H1 (cell line): ENCODE data around the gene PLEKHH3. TPM values are rescaled to one million over a fixed set of nuclear protein-coding genes. Genes with fewer than 3 reads are reported as not detected.

Experiments used
- EGR1 ChIP-seq: IDR thresholded peaks from 2 replicates; pipeline ENCODE4 v1.6.1; 2011; ENCODE audit warnings: low read depth, low read length, borderline replicate concordance
- EP300 ChIP-seq, 2 experiments: IDR thresholded peaks; 1 replicate in 1 of 2; 2 replicates in 1 of 2; pipeline ENCODE4 v1.6.1; 2011 to 2012; ENCODE audit warnings: low read depth in 2 of 2, low read length in 2 of 2, mild to moderate bottlenecking in 2 of 2, borderline replicate concordance in 1 of 2, inconsistent platforms in 1 of 2, moderate library complexity in 1 of 2
- TEAD4 ChIP-seq: IDR thresholded peaks from 2 replicates; pipeline ENCODE4 v1.6.1; 2012; ENCODE audit warnings: low read depth, low read length, inconsistent platforms, mixed read lengths
- YY1 ChIP-seq: IDR thresholded peaks from 2 replicates; pipeline ENCODE4 v1.6.1; 2011; ENCODE audit warnings: low read depth, mild to moderate bottlenecking, low read length
- polyA plus RNA-seq, 7 experiments: library from polyadenylated mRNA; depleted of rRNA in 3 of 7; stranded (reverse) in 5 of 7; unstranded in 2 of 7; fragments of >200 nt in 5 of 7; fragments of 200-250 nt in 2 of 7; gene quantifications; 1 replicate in 5 of 7; 2 replicates in 1 of 7; 4 replicates in 1 of 7; pipeline versions ENCODE4 v1.2.1 to v1.2.3, GENCODE V29; 2011 to 2013; ENCODE audit warnings: missing spikeins in 2 of 7, mixed read lengths in 2 of 7
- total RNA-seq: library from RNA; stranded (reverse); fragmentation: NEBNext Ultra II Directional; extraction: Animal tissue kit (Norgen Biotek cat#: 25700); gene quantifications from 2 replicates; pipeline ENCODE4 v1.2.1, GENCODE V29; 2021

PLEKHH3 gene
- total and polyA plus RNA-seq, 2 of the 8 experiments (the other 6 are each of a cell fraction or from before 2014, with no cell fraction given) = 11.1 to 13.5 TPM

DNA sequence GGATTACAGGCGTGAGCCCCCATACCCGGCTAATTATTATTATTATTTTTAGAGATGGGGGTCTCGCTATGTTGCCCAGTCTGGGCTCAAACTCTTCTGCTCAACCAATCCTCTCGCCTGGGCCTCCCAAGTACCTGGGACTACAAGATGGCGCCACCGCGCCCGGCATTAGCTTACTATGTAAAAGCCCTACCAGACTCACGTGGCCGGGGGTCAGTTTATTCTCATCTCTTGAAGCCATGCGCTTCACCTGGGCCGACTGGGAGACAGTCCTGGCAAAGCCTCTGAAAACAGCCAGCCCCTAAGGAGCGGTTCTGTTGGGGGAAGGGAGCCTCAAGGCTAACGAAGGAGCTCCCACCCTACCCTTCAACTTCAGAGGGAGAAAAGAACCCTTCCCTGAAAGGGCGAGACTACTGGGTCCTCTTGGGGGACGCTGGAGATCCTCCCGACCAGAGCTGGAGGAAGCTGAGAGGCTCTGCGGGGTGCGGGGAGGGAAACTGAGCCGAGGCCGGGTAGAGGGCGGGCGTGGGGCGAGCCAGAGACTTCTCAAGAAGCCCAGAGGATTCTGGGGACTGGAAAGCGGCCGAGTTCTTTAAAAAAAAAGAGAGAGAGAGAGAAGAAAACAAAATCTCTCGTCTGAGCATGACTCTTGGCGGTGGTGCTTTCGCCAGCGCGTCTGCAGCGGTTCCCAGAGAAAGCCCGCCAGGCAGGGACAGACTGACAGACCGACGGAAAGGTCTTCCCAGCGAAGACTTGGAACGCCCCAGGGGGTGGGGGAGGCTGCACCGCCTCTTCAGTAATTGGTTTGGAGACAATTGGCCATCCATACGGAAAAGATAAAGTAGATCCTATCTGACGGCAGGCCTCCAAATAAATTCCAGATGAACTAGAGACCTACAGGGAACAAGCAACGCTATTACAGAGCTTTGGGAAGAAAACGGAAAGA is 23.3 kb downstream of the PLEKHH3 start (continued):
- no peak for TF ChIP-seq EGR1
- no peak for TF ChIP-seq TEAD4
- peak; percentile 60 for TF ChIP-seq YY1
- no peak for TF ChIP-seq EP300 (IDR thresholded peaks at IDR 0.05; ENCODE audit: borderline replicate concordance in 1 of 2, low read depth in 2 of 2, low read length in 2 of 2)
- TF ChIP-seq, all 59 proteins: peak for 9
